Measurements from ENCODE around the gene CREB5. TPM values are rescaled to one million over a fixed set of nuclear protein-coding genes. Genes with fewer than 3 reads are reported as not detected.
"Not testable (repeated sequence)": the region's sequence is repeated elsewhere in the genome, so short reads cannot be mapped to it uniquely, and the experiment has no call there.

CREB5 gene
- total and polyA plus RNA-seq, 7 donors, result 0.86 to 33.8 (median 16.6) TPM

- 97 to 99% (median 99%) methylated on average over 3 of the region's 3 CpGs for WGBS, 3 donors
- Histone ChIP-seq H3K9me3 (no peaks in the 10 kb centered on the region), H3K36me3 (ENCODE audit: insufficient read depth in 1 of 2, low read depth in 1 of 2) (no peaks in the 10 kb centered on the region), H3K27me3 (ENCODE audit: insufficient read depth in 3 of 3, low read length in 2 of 3) (no peaks in the 10 kb centered on the region), H3K27ac (no peak overlapping the region), H3K4me3 (no peak overlapping the region), H3K4me1 (no peaks in the 10 kb centered on the region)
- intact Hi-C loops (cut with DNase I), result no loop called here
- DNase-seq (no peak), ATAC-seq (no peak)
- TF ChIP-seq CTCF (IDR thresholded peaks at IDR 0.05), result no peak
Measured at GRCh38 chr7:28592861-28593260, 180.5 kb downstream of the CREB5 start.

DNA sequence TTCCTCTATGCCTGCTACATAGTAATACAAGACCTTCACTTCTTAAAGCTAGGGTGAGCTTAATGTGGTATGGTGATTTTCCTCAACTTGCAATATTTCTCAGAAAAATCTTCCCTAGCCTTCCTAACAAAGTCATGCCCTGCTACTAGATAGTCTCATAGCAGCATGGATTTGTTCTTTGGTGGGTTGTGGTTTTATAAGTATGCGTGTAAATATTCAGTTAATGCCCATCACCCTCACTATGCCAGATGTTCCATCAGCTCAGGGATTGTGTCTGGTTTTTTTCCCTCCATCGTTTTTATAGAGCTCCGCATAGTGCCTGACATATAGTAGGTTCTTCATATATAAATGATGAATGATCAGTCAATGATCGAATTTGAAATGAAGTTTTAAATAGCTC, 182.8 kb downstream of the CREB5 start:
- Histone ChIP-seq H3K27ac (no peak overlapping the region), H3K9me3 (no peaks in the 10 kb centered on the region), H3K27me3 (ENCODE audit: insufficient read depth in 3 of 3, low read length in 2 of 3) (no peaks in the 10 kb centered on the region), H3K4me3 (no peak overlapping the region), H3K36me3 (ENCODE audit: insufficient read depth in 1 of 2, low read depth in 1 of 2) (no peaks in the 10 kb centered on the region), H3K4me1 (no peaks in the 10 kb centered on the region)
- 72 to 81% (median 74%) methylated on average over 4 of the region's 4 CpGs for WGBS, 3 donors
- ATAC-seq (no peak), DNase-seq (no peak)
- no peak for TF ChIP-seq CTCF (IDR thresholded peaks at IDR 0.05)
- intact Hi-C loops (cut with DNase I), result no loop called here

- WGBS, 3 donors, result 42 to 82% (median 54%) methylated on average over 3 of the region's 3 CpGs
- no peaks in the 10 kb centered on the region for H3K36me3 ChIP-seq (ENCODE audit: insufficient read depth in 1 of 2, low read depth in 1 of 2)
- DNase-seq, result no peak
- H3K4me3 ChIP-seq, result no peak overlapping the region
- no peak for ATAC-seq
- no peaks in the 10 kb centered on the region for H3K27me3 ChIP-seq (ENCODE audit: insufficient read depth in 3 of 3, low read length in 2 of 3)
- no peak overlapping the region for H3K27ac ChIP-seq
- H3K9me3 ChIP-seq, result no peaks in the 10 kb centered on the region
- H3K4me1 ChIP-seq, result no peaks in the 10 kb centered on the region
- TF ChIP-seq CTCF (IDR thresholded peaks at IDR 0.05), result no peak
- intact Hi-C loops (cut with DNase I), result no loop called here
Measured at GRCh38 chr7:28595801-28596200, 183.5 kb downstream of the CREB5 start.

- Histone ChIP-seq H3K27ac (no peak overlapping the region), H3K4me1 (no peaks in the 10 kb centered on the region), H3K4me3 (no peak overlapping the region), H3K9me3 (no peaks in the 10 kb centered on the region), H3K27me3 (ENCODE audit: insufficient read depth in 3 of 3, low read length in 2 of 3) (no peaks in the 10 kb centered on the region), H3K36me3 (ENCODE audit: insufficient read depth in 1 of 2, low read depth in 1 of 2) (no peaks in the 10 kb centered on the region)
- DNase-seq, result no peak
- 82 to 91% (median 86%) methylated on average over 2 of the region's 2 CpGs for WGBS, 3 donors
- intact Hi-C loops (cut with DNase I), result no loop called here
- TF ChIP-seq CTCF (IDR thresholded peaks at IDR 0.05), result no peak
- ATAC-seq, result no peak
Measured at GRCh38 chr7:28596245-28596935, 184.1 kb downstream of the CREB5 start.

DNA sequence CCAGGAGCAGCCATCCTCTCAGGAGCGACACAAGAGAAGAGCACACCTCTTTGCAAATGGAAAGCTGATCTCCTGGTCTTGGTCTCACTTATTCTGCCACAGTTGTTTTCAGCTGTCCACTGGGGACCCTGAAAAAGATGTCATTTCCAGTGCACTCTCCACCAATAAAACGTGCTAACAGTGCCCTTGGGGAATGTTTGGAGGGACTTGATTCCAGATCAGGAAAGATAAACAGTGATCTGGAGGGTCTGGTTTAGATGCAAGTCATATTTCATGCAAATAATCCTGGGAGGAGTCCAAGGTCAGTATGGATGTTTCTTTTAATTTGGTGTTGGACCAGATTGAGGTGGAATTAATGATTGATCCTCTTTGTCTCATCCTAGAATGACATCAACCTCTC, 185.0 kb downstream of the CREB5 start:
- WGBS, 3 donors, result 46 to 75% (median 73%) methylated on average over 2 of the region's 2 CpGs
- Histone ChIP-seq H3K9me3 (no peaks in the 10 kb centered on the region), H3K27me3 (ENCODE audit: insufficient read depth in 3 of 3, low read length in 2 of 3) (no peaks in the 10 kb centered on the region), H3K4me3 (no peak overlapping the region), H3K4me1 (no peaks in the 10 kb centered on the region), H3K36me3 (ENCODE audit: insufficient read depth in 1 of 2, low read depth in 1 of 2) (no peaks in the 10 kb centered on the region), H3K27ac (no peak overlapping the region)
- ATAC-seq (no peak), DNase-seq (no peak)
- intact Hi-C loops (cut with DNase I), result no loop called here
- no peak for TF ChIP-seq CTCF (IDR thresholded peaks at IDR 0.05)

GRCh38 chr7:28598037-28598436, 185.7 kb downstream of the CREB5 start:
- H3K4me1 ChIP-seq; ATAC-seq; DNase-seq; intact Hi-C loops (cut with DNase I); H3K36me3 ChIP-seq (ENCODE audit: insufficient read depth in 1 of 2, low read depth in 1 of 2); H3K27ac ChIP-seq; H3K27me3 ChIP-seq (ENCODE audit: insufficient read depth in 3 of 3, low read length in 2 of 3); H3K4me3 ChIP-seq; H3K9me3 ChIP-seq: not testable (repeated sequence)
- WGBS, 3 donors, result 83 to 92% (median 89%) methylated on average over 5 of the region's 5 CpGs

Measured in psoas muscle (tissue), 8 donors.